HepG2 (cell line): Measurements from ENCODE around the gene SFXN2. TPM values are rescaled to one million over a fixed set of nuclear protein-coding genes. Genes with fewer than 3 reads are reported as not detected.
A peak's percentile ranks its signal among the peaks of the same experiment; 100 is the strongest.

Experiments
- ASH2L ChIP-seq: fragments of 300-600, 200-600 bp; sonication (generic); IDR thresholded peaks from 2 replicates; pipeline ENCODE4 v1.7.0; 2017; ENCODE audit warnings: low read depth, mild to moderate bottlenecking, moderate library complexity, mixed read lengths, low read length; ENCODE audit not compliant: insufficient read length
- GFI1 ChIP-seq: sonication (generic); formaldehyde crosslinking; IDR thresholded peaks from 2 replicates; pipeline ENCODE4 v1.5.0; 2020; ENCODE audit warnings: missing genetic modification reagents, mild to moderate bottlenecking, borderline replicate concordance
- HMG20A ChIP-seq: IDR thresholded peaks from 2 replicates; pipeline ENCODE4 v1.6.1; 2016; ENCODE audit warnings: borderline replicate concordance
- NFIC ChIP-seq: IDR thresholded peaks from 2 replicates; pipeline ENCODE4 v1.6.1; 2012; ENCODE audit warnings: mild to moderate bottlenecking, low read length, inconsistent platforms
- SAP130 ChIP-seq: IDR thresholded peaks from 2 replicates; pipeline ENCODE4 v1.6.1; 2016; ENCODE audit warnings: low read depth
- ZNF207 ChIP-seq: fragments of 450-650 bp; IDR thresholded peaks from 2 replicates; pipeline ENCODE4 v1.6.1; 2016; ENCODE audit warnings: antibody characterized with exemption, borderline replicate concordance
- ZNF644 ChIP-seq: IDR thresholded peaks from 2 replicates; pipeline ENCODE4 v1.6.1; 2016; ENCODE audit warnings: low read depth
- ZNF724P ChIP-seq: sonication (generic); formaldehyde crosslinking; IDR thresholded peaks from 2 replicates; pipeline ENCODE4 v1.8.0; 2022; ENCODE audit warnings: missing genetic modification reagents, borderline replicate concordance
- ZNF788 ChIP-seq: sonication (generic); formaldehyde crosslinking; IDR thresholded peaks from 2 replicates; pipeline ENCODE4 v1.5.0; 2020; ENCODE audit warnings: mild to moderate bottlenecking, missing genetic modification reagents, borderline replicate concordance
- ZSCAN29 ChIP-seq: sonication (generic); formaldehyde crosslinking; conservative IDR thresholded peaks from 2 replicates; pipeline ENCODE4 v1.4.0; 2020; ENCODE audit warnings: mild to moderate bottlenecking, missing genetic modification reagents
- polyA plus RNA-seq, 8 experiments: library from polyadenylated mRNA; depleted of rRNA in 3 of 8; stranded (reverse) in 7 of 8; unstranded in 1 of 8; fragments of >200 nt; fragmentation: Illumina TruSeq in 4 of 8; extraction: Trizol in 4 of 8; gene quantifications; 2 replicates each; pipeline versions ENCODE4 v1.2.1 to v1.2.3, GENCODE V29; 2011 to 2016; ENCODE audit warnings: low read depth in 4 of 8, missing spikeins in 1 of 8, mixed read lengths in 1 of 8; ENCODE audit not compliant: insufficient read depth in 1 of 8
- total RNA-seq, 5 experiments: library from RNA; depleted of rRNA; stranded (reverse); fragments of >200 nt; fragmentation: Illumina TruSeq; extraction: Trizol; gene quantifications; 2 replicates each; pipeline ENCODE4 v1.2.3, GENCODE V29; 2016; ENCODE audit warnings: low read depth in 1 of 5
- TF ChIP-seq, protein P1 (sequence below): sonication (generic); formaldehyde crosslinking; IDR thresholded peaks from 2 replicates; pipeline ENCODE4 v1.4.0; 2020; ENCODE audit warnings: missing genetic modification reagents, borderline replicate concordance
- TF ChIP-seq, protein P2 (sequence below): sonication (generic); formaldehyde crosslinking; IDR thresholded peaks from 2 replicates; pipeline ENCODE4 v1.4.0; 2020; ENCODE audit warnings: missing genetic modification reagents
- TF ChIP-seq, protein P3 (sequence below): IDR thresholded peaks from 2 replicates; pipeline ENCODE4 v1.6.1; 2018; ENCODE audit warnings: missing genetic modification reagents, mild to moderate bottlenecking, missing compliant biosample characterization
- TF ChIP-seq, protein P4 (sequence below): IDR thresholded peaks from 2 replicates; pipeline ENCODE4 v1.4.0; 2020; ENCODE audit warnings: mild to moderate bottlenecking, missing genetic modification reagents

Gene SFXN2
- total and polyA plus RNA-seq, 2 of the 13 experiments (the other 11 are each of a cell fraction or from before 2014, with no cell fraction given) = 12.8 to 21.1 TPM

DNA sequence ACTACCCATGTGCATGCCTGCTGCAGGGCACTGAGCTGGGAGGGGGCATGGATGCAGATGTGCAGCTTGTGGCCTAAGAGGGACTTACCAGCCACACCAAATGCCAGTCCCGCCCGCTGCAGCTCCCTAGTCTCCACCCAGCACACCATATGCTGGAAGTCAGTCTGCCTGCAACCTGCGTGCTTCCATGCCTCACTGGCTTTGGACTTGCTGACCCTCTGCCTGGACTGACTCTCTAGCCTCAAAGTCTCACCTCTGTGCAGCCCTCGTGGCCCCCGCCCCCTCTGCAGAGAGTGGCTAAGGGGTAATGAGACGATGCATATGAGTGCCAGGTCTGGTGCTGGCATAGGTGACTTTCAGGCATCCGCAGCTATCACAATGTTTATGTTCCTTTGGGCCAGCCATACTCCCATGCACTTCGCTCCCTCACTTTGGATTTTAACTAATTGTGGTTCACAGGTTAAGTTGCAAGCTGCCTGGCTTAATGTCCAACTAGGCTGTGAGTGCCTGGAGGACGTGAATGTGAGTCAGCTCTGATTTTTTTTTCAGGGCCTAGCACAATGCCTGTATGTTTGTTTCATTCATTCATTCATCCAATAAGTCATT, 48.4 kb upstream of the SFXN2 start (continued):
- TF ChIP-seq, protein P1, sequence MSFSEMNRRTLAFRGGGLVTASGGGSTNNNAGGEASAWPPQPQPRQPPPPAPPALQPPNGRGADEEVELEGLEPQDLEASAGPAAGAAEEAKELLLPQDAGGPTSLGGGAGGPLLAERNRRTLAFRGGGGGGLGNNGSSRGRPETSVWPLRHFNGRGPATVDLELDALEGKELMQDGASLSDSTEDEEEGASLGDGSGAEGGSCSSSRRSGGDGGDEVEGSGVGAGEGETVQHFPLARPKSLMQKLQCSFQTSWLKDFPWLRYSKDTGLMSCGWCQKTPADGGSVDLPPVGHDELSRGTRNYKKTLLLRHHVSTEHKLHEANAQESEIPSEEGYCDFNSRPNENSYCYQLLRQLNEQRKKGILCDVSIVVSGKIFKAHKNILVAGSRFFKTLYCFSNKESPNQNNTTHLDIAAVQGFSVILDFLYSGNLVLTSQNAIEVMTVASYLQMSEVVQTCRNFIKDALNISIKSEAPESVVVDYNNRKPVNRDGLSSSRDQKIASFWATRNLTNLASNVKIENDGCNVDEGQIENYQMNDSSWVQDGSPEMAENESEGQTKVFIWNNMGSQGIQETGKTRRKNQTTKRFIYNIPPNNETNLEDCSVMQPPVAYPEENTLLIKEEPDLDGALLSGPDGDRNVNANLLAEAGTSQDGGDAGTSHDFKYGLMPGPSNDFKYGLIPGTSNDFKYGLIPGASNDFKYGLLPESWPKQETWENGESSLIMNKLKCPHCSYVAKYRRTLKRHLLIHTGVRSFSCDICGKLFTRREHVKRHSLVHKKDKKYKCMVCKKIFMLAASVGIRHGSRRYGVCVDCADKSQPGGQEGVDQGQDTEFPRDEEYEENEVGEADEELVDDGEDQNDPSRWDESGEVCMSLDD (CRISPR knock-in tag) = no peak
- peak; percentile 90 for TF ChIP-seq GFI1 (CRISPR knock-in tag)
- TF ChIP-seq ASH2L = no peak
- TF ChIP-seq, protein P2, sequence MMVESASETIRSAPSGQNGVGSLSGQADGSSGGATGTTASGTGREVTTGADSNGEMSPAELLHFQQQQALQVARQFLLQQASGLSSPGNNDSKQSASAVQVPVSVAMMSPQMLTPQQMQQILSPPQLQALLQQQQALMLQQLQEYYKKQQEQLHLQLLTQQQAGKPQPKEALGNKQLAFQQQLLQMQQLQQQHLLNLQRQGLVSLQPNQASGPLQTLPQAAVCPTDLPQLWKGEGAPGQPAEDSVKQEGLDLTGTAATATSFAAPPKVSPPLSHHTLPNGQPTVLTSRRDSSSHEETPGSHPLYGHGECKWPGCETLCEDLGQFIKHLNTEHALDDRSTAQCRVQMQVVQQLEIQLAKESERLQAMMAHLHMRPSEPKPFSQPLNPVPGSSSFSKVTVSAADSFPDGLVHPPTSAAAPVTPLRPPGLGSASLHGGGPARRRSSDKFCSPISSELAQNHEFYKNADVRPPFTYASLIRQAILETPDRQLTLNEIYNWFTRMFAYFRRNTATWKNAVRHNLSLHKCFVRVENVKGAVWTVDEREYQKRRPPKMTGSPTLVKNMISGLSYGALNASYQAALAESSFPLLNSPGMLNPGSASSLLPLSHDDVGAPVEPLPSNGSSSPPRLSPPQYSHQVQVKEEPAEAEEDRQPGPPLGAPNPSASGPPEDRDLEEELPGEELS = 0 out of 2 replicates have a peak, but pooled peaks have one; percentile 9
- TF ChIP-seq ZNF644 (CRISPR knock-in tag) = 0 out of 2 replicates have a peak, but pooled peaks have one; percentile 27
- no peak for TF ChIP-seq ZNF724P
- TF ChIP-seq HMG20A (CRISPR knock-in tag) = peak; percentile 47; the same call in 1 of the 2 replicates
- peak; percentile 14; the same call in 1 of the 2 replicates for TF ChIP-seq ZNF788 (CRISPR knock-in tag)
- TF ChIP-seq ZSCAN29 = 0 out of 2 replicates have a peak, but pooled peaks have one; percentile 27
- TF ChIP-seq, protein P3, sequence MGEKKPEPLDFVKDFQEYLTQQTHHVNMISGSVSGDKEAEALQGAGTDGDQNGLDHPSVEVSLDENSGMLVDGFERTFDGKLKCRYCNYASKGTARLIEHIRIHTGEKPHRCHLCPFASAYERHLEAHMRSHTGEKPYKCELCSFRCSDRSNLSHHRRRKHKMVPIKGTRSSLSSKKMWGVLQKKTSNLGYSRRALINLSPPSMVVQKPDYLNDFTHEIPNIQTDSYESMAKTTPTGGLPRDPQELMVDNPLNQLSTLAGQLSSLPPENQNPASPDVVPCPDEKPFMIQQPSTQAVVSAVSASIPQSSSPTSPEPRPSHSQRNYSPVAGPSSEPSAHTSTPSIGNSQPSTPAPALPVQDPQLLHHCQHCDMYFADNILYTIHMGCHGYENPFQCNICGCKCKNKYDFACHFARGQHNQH (CRISPR knock-in tag) = no peak; the same call in 1 of the 2 replicates
- TF ChIP-seq NFIC = no peak
- peak; percentile 62 for TF ChIP-seq SAP130 (CRISPR knock-in tag)
- TF ChIP-seq ZNF207 = no peak
- TF ChIP-seq, protein P4, sequence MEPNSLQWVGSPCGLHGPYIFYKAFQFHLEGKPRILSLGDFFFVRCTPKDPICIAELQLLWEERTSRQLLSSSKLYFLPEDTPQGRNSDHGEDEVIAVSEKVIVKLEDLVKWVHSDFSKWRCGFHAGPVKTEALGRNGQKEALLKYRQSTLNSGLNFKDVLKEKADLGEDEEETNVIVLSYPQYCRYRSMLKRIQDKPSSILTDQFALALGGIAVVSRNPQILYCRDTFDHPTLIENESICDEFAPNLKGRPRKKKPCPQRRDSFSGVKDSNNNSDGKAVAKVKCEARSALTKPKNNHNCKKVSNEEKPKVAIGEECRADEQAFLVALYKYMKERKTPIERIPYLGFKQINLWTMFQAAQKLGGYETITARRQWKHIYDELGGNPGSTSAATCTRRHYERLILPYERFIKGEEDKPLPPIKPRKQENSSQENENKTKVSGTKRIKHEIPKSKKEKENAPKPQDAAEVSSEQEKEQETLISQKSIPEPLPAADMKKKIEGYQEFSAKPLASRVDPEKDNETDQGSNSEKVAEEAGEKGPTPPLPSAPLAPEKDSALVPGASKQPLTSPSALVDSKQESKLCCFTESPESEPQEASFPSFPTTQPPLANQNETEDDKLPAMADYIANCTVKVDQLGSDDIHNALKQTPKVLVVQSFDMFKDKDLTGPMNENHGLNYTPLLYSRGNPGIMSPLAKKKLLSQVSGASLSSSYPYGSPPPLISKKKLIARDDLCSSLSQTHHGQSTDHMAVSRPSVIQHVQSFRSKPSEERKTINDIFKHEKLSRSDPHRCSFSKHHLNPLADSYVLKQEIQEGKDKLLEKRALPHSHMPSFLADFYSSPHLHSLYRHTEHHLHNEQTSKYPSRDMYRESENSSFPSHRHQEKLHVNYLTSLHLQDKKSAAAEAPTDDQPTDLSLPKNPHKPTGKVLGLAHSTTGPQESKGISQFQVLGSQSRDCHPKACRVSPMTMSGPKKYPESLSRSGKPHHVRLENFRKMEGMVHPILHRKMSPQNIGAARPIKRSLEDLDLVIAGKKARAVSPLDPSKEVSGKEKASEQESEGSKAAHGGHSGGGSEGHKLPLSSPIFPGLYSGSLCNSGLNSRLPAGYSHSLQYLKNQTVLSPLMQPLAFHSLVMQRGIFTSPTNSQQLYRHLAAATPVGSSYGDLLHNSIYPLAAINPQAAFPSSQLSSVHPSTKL (CRISPR knock-in tag) = 0 out of 2 replicates have a peak, but pooled peaks have one; percentile 9
